NCI-H748 treated with DMSO at 0.1 percent for 48 hours (cell line): ENCODE results near the gene IGF2BP1.
"Not testable (repeated sequence)": the region's sequence is repeated elsewhere in the genome, so short reads cannot be mapped to it uniquely, and the experiment has no call there.

Source experiments
- DNase-seq: peaks from one replicate; lab custom pipeline; 2025; lab: John Stamatoyannopoulos, UW

Gene IGF2BP1

DNA sequence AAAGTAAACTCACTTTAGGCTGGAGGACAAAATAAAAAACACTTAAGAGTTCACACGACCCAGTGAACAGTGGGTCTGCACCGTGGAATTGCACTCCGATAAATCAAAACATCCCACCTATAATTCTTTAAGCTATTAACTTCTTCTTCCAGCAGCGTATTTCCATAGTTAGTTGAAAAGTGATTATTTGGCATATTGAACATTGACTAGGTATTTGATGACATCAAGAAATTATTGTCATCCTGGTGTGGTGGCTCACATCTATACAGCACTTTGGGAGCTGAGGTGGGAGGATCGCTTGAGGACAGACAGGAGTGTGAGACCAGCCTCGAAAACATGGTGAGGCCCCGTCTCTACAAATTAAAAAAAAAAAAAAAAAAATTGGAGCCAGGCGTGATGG is 23.4 kb downstream of the IGF2BP1 start:
- no peak for DNase-seq

- DNase-seq: no peak
Observed at GRCh38 chr17:49021095-49021767, 24.0 kb downstream of the IGF2BP1 start.

DNA sequence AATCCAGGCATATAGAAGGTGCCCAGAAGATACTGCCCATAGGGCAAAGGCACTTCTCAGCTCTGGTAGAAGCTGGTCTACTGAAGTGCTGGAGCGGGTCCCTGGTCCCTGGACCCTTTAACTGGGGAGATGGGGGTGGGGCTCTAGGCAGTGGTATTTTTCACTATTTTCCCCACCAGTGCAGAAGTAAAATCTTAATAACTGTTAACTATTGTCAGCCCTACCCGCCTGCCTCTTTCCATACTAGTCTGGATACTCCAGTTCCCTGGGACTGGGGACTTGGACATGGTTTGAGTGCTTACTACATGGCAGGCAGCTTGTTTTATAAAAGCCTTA is 24.6 kb downstream of the IGF2BP1 start:
- DNase-seq: no peak

- DNase-seq: no peak
Observed at GRCh38 chr17:49022391-49022941, 25.3 kb downstream of the IGF2BP1 start.

DNA sequence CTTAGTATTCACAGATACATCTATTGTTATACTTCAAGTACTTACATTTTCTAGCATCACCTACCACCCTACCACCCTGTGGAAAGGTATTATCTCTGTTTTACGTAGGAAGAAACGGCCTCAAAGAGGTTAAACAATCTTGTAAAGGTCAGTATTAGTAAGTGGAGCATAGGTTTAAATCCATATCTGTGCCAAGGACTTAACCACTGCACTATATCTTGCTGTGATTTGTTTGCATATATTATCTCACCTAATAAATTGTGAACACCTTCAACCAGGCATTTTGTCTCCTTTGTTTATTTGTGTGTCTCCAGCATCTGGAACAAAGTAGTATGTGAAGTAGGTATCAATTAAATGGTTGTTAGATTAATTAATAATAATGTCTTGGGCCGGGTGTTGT is 27.3 kb downstream of the IGF2BP1 start:
- DNase-seq: no peak

DNA sequence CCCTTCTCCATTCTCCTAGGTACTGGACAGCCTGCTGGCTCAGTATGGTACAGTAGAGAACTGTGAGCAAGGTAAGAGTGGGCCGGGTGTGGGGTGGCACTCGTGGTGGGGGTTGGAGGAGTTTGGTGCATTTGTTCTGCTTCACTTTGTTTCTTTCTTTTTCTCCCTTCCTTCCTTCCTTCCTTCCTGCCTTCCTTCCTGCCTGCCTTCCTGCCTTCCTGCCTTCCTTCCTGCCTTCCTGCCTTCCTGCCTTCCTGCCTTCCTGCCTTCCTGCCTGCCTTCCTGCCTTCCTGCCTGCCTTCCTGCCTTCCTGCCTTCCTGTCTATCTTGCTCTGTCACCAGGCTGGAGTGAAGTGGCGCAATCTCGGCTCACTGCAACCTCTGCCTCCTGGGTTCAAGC is 29.3 kb downstream of the IGF2BP1 start:
- not testable (repeated sequence) for DNase-seq

DNA sequence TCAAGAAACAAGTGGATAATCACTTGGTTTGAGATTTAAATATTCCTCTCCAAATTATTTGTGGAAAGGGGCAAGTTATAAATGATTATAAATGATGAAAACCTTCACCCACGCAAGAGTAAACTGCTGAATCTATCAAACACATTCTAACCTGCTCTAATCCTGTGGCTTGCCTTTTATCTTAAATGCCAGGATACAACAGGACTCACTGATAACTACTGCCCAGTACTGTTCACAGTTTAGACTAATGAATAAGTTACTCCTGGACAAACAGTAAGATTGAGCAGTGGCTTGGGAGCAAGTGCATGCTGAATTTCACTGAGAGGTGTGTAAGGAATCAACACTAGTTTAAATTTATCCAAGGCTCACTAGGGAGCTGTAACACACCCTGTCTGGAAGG is 31.1 kb downstream of the IGF2BP1 start:
- DNase-seq: no peak

- DNase-seq: no peak
Observed at GRCh38 chr17:49029801-49030200, 32.6 kb downstream of the IGF2BP1 start.

DNA sequence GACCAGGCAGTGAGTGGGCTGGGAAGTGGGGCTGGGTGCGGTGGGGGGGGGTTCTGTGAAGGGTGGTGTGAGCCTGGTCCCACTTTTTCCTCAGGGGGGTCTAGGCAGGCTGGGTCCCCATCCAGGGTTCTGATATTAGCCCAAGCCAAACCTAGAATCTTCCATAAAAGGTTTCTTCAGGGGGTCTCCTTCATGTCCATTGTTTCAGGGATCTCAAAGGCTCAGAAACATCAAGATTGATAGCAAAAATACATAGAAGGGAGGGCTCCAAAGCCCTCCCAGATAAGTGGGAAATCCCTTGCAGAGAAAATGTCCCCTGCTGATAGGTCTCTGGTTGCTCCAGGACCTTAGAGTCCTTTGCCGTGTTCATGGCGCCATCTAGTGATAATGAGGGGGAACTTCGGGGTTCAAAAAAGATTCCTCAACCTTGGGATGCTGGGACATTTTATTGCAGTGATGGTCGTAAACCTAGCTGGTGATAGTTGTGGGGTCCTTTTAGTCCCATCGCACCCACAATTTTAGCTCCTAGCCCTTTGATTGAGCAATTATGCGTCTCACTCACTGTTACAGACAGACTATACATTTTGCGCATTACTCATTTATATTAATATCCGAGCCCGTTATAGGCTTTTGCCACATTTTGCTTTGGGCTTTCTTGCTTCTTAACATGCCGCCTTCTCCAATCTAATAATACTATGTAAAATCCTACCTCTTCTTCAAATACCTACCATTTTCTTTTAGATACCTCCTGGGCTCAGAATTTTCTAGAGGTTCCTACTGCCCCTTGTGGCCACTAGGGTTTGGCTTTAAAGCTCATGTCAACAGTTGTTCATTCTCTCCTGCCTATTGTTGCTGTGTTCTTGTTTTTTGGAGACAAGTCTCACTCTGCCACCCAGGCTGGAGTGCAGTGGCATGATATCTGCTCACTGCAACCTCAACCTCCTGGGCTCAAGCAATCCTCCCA is 35.1 kb downstream of the IGF2BP1 start:
- DNase-seq: peak; percentile 53

DNA sequence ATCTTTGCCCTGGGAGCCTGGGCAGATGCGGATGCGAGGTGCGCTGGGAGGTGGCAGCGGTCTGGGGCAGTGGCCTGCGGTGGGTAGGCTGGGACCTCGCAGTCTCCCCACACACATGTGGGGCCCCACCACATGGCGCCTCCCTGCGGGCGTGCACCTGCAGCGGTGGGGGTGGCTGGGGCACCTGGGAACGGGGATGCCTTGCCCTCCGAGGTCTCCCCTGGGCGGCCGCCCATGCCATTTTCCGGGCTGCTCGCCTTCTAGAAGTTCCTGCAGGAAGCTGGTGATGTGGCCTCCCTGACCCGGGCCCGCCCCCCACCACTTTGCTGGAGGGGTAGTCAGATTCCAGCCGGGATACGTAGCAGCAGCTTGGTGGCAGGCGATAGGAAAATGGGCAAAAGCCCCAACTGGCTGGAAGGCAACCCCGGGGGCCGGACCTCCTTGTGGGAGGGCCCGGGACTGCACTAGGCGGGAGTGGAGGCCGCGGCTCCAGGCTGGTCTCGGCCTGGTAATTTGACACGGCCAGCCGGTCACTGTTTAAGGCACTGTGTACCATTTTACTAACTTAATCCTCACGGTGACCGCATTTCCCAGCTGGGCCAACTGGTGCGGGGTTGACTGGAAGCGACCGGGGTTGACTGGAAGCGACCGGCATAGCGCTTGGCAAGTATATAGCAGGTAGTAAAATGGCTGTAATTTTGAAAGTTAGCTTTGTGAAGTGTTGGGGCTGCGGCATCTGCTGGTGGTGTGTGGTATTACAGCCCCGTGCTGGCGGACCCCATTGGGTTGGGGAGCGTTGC is 38.5 kb downstream of the IGF2BP1 start:
- DNase-seq: no peak

GRCh38 chr17:49036270-49036626 is 39.1 kb downstream of the IGF2BP1 start:
- no peak for DNase-seq

- no peak for DNase-seq
Observed at GRCh38 chr17:49038138-49038537, 41.0 kb downstream of the IGF2BP1 start.

DNA sequence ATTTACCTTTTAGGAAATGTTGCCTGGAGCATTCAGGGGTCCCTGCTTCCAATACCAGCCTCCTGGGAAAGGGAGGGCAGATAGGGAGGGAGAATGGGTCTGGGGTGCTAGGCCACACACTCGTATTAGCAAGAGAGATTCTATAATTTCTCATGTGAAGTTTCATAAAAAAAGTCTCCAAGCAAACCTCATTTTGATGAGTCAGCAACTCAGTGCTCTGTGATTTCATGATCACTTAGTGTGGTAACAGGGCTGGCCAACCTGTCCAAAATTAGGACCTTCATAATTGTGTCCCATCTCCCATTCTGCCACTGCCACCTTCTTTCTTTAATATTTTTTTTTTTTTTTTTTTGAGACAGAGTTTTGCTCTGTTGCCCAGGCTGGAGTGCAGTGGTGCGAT is 41.4 kb downstream of the IGF2BP1 start:
- no peak for DNase-seq

DNA sequence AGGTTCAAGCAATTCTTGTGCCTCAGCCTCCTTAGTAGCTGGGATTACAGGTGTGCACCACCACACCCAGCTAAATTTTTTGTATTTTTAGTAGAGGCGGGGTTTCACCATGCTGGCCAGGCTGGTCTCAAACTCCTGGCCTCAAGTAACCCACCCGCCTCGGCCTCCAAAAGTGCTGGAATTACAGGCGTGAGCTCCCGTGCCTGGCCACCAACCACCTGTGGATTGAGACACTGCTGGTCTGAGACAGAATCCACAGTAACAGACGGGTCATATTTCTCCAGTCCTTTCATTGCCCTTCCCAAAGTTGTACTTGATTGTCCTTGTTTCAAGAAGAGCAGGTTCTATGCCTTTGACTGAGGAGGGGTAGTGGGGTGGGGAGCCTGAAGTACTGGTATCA is 42.3 kb downstream of the IGF2BP1 start:
- not testable (repeated sequence) for DNase-seq

GRCh38 chr17:49041527-49041926 is 44.3 kb downstream of the IGF2BP1 start:
- DNase-seq: no peak

- DNase-seq: no peak
Observed at GRCh38 chr17:49045376-49045775, 48.2 kb downstream of the IGF2BP1 start.

- DNase-seq: no peak
Observed at GRCh38 chr17:49046912-49047311, 49.7 kb downstream of the IGF2BP1 start.

- DNase-seq: no peak
Observed at GRCh38 chr17:49049265-49049664, 52.1 kb downstream of the IGF2BP1 start.

DNA sequence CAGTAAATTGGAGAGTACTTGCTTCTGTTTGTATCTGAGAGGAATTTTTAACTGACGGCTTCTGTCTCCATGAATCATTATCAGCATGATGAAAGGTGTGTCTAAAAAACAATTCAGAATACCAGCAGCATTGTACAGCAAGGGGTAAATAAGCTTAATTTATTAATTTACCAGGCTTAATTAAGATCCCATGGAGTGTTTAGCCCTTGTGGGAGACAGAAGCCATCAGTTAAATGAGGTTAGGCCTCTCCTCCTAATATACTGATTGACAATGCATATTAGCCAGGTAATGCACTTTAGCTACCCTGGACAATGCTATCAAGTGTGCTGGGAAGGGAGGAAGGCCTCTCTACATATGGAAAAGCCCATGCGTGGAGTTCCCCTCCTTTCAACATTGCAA is 53.4 kb downstream of the IGF2BP1 start:
- DNase-seq: no peak

DNA sequence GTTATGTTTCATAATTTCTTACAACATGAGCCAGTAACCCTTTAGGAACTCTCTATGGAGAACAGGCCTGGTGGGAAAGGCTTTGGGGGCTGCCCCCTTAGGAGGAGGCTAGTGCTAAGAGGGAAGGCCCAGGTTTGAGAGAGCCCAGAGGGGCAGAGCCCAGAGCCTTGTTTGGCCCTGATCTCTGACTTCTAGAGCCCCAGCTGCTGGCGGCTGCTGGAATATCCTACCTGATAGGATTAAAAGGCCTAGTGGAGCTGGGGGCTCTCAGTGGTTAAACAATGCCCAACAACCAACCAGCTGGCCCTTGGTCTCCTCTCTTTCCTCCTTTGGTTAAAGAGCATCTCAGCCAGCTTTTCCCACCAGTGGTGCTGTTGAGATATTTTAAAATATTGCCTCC is 54.1 kb downstream of the IGF2BP1 start:
- DNase-seq: no peak

DNA sequence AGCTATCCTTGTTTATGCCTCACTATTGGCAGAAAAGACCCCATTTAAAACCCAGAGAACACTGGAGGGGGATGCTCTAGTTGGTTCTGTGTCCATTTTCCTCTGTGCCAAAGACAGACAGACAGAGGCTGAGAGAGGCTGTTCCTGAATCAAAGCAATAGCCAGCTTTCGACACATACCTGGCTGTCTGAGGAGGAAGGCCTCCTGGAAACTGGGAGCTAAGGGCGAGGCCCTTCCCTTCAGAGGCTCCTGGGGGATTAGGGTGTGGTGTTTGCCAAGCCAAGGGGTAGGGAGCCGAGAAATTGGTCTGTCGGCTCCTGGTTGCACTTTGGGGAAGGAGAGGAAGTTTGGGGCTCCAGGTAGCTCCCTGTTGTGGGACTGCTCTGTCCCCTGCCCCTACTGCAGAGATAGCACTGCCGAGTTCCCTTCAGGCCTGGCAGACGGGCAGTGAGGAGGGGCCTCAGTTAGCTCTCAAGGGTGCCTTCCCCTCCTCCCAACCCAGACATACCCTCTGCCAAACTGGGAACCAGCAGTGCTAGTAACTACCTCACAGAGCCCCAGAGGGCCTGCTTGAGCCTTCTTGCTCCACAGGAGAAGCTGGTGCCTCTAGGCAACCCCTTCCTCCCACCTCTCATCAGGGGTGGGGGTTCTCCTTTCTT is 56.1 kb downstream of the IGF2BP1 start:
- no peak for DNase-seq
